Testis (tissue), 3 donors: ENCODE results near the gene RAD50. TPM values are rescaled to one million over a fixed set of nuclear protein-coding genes. Genes with fewer than 3 reads are reported as not detected.

Experiments
- DNase-seq: peaks from one replicate; pipeline ENCODE4 v3.0.0-alpha.2; 2019
- H3K27ac ChIP-seq, 2 donors: fragments of 200-600 bp; sonication (generic); one replicate each; pipeline ENCODE4 v1.5.1; 2019
- H3K27me3 ChIP-seq: fragments of 200-600 bp; sonication (generic); one replicate; pipeline ENCODE4 v1.5.1; 2019
- H3K36me3 ChIP-seq: fragments of 200-600 bp; sonication (generic); one replicate; pipeline ENCODE4 v1.5.1; 2017; ENCODE audit warnings: low read depth; ENCODE audit errors: missing control alignments
- H3K4me1 ChIP-seq: fragments of 200-600 bp; sonication (generic); one replicate; pipeline ENCODE4 v1.5.1; 2019
- H3K4me3 ChIP-seq, 2 donors: fragments of 200-600 bp; sonication (generic); one replicate each; pipeline ENCODE4 v1.5.1; 2017 to 2019
- H3K9me3 ChIP-seq: fragments of 200-600 bp; sonication (generic); one replicate; pipeline ENCODE4 v1.5.1; 2017
- POLR2A ChIP-seq: fragments of 450-650 bp; IDR thresholded peaks from one replicate; pipeline ENCODE4 v1.6.1; 2017; ENCODE audit warnings: antibody characterized with exemption, mild to moderate bottlenecking, moderate library complexity
- WGBS, 2 donors: methylation state at CpG; one replicate each; pipeline ENCODE4 v1.1.5; 2018; 5-methylcytosine and 5-hydroxymethylcytosine counted together
- intact Hi-C: fragments of 100-400 bp; cut with DNase I; formaldehyde crosslinking; loops from one replicate; pipeline ENCODE4 v1.15.1; 2023; ENCODE audit warnings: low total_unique reads
- polyA plus RNA-seq: library from polyadenylated mRNA; stranded (reverse); fragments of 350-450 nt; fragmentation: Illumina TruSeq; extraction: RNeasy Lipid Tissue Mini Kit (QIAGEN cat#74804); gene quantifications from one replicate; pipeline ENCODE4 v1.2.3, GENCODE V29; 2014; ENCODE audit warnings: low read depth, low replicate concordance; ENCODE audit not compliant: insufficient read depth
- total RNA-seq, 2 donors: library from RNA; depleted of rRNA; stranded (reverse); fragments of >200 nt; gene quantifications; one replicate each; pipeline ENCODE4 v1.2.3, GENCODE V29; 2016
- TF ChIP-seq, protein P1 (sequence below), 3 experiments: fragments of 450-650 bp in 2 of 3; fragments of 200-600 bp in 1 of 3; sonication (generic) in 1 of 3; IDR thresholded peaks; one replicate each; pipeline ENCODE4 v1.5.1; 2016 to 2019; ENCODE audit warnings: antibody characterized with exemption in 3 of 3, mild to moderate bottlenecking in 2 of 3, moderate library complexity in 1 of 3

Gene RAD50
- total and polyA plus RNA-seq, 3 donors from 2014 or later: 5.0 to 41.6 (median 38.6) TPM

DNA sequence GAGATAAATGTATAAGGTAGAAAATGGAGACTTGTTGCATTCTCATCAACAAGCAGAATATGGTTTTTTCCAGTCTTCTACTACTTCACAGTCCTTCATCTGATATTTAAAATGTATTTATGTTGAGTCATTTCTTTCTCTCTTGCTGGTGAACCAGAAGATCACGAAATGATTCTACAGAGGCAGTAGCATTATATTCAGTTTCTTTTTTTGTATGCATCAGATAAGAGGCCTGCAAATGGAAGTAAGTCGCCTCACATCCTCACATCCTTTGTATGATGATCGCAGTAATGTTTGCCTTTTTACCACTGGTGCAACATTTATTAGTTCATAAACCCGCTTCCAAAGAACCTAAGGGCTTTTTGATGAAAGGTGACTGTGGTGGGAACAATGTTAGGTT, 79.1 kb downstream of the RAD50 start:
- Histone ChIP-seq H3K4me3 (no peak overlapping the region), H3K4me1 (no peaks in the 10 kb centered on the region), H3K27me3 (no peaks in the 10 kb centered on the region), H3K36me3 (no peaks in the 10 kb centered on the region), H3K9me3 (no peaks in the 10 kb centered on the region), H3K27ac (no peak overlapping the region)
- TF ChIP-seq, protein P1, sequence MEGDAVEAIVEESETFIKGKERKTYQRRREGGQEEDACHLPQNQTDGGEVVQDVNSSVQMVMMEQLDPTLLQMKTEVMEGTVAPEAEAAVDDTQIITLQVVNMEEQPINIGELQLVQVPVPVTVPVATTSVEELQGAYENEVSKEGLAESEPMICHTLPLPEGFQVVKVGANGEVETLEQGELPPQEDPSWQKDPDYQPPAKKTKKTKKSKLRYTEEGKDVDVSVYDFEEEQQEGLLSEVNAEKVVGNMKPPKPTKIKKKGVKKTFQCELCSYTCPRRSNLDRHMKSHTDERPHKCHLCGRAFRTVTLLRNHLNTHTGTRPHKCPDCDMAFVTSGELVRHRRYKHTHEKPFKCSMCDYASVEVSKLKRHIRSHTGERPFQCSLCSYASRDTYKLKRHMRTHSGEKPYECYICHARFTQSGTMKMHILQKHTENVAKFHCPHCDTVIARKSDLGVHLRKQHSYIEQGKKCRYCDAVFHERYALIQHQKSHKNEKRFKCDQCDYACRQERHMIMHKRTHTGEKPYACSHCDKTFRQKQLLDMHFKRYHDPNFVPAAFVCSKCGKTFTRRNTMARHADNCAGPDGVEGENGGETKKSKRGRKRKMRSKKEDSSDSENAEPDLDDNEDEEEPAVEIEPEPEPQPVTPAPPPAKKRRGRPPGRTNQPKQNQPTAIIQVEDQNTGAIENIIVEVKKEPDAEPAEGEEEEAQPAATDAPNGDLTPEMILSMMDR (IDR thresholded peaks at IDR 0.05): no peak
- TF ChIP-seq POLR2A: no peak
- DNase-seq: no peak
- 76 to 98% methylated on average over 4 of the region's 4 CpGs for WGBS, 2 donors
- intact Hi-C loops: no loop called here

DNA sequence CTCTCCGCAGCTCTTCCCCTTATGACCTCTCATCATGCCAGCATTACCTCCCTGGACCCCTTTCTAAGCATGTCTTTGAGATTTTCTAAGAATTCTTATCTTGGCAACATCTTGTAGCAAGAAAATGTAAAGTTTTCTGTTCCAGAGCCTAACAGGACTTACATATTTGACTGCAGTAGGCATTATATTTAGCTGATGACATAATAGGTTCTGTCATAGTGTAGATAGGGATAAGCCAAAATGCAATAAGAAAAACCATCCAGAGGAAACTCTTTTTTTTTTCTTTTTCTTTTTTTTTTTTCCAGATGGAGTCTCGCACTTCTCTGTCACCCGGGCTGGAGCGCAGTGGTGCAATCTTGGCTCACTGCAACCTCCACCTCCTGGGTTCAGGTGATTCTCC, 80.5 kb downstream of the RAD50 start:
- no peaks in the 10 kb centered on the region for H3K27me3 ChIP-seq
- no peaks in the 10 kb centered on the region for H3K4me1 ChIP-seq
- TF ChIP-seq POLR2A: no peak
- TF ChIP-seq, protein P1 (IDR thresholded peaks at IDR 0.05): no peak
- H3K9me3 ChIP-seq: no peaks in the 10 kb centered on the region
- intact Hi-C loops: no loop called here
- H3K27ac ChIP-seq: no peak overlapping the region
- no peaks in the 10 kb centered on the region for H3K36me3 ChIP-seq
- DNase-seq: no peak
- H3K4me3 ChIP-seq: no peak overlapping the region
- WGBS, 2 donors: 97 to 99% methylated on average over 4 of the region's 4 CpGs

DNA sequence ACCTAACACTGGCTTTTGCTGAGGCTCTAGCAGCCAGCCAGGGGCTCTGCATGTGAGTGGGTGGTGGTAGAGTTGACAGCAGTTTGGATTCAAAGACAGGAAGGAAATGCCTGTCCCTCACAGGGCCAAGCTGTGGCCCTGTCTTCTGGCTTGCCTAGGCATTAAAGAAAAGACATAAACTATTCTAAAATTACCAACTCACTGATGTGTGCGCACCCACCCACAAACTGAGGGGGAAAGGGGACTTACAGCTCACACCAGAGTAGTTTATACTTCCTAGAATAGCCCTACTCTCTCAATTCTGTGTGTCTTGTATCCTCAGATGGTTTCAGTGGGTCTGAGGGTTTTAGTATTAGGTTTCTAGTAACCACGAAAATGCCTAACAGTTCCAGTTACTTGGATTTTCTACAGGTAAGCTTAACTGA, 82.9 kb downstream of the RAD50 start:
- no peak overlapping the region for H3K4me3 ChIP-seq
- TF ChIP-seq, protein P1 (IDR thresholded peaks at IDR 0.05): no peak
- no peak for TF ChIP-seq POLR2A

DNA sequence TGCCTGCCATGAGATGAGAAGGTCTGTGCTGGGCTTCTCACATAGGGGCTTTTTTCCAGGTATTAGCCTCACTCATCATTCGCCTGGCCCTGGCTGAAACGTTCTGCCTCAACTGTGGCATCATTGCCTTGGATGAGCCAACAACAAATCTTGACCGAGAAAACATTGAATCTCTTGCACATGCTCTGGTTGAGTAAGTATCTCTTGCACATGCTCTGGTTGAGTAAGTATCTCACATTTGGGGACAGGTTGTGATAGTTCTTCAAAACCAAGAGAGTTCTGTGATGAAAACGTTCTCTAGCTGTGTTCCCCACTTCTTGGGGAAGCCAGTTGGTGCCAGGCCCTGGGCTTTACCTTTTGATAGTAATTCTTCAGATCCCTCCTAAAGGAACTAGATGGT, 83.8 kb downstream of the RAD50 start:
- Histone ChIP-seq H3K27ac (no peak overlapping the region), H3K27me3 (no peaks in the 10 kb centered on the region), H3K9me3 (no peaks in the 10 kb centered on the region), H3K4me1 (no peaks in the 10 kb centered on the region), H3K36me3 (no peaks in the 10 kb centered on the region), H3K4me3 (no peak overlapping the region)
- intact Hi-C loops: no loop called here
- TF ChIP-seq, protein P1 (IDR thresholded peaks at IDR 0.05): no peak
- no peak for TF ChIP-seq POLR2A
- 91 to 98% methylated on average over 4 of the region's 4 CpGs for WGBS, 2 donors
- DNase-seq: no peak

More for the DNA sequence above, 82.9 kb downstream of the RAD50 start:
- H3K9me3 ChIP-seq: no peaks in the 10 kb centered on the region
- 86 to 91% methylated on average over 2 of the region's 2 CpGs for WGBS, 2 donors
- H3K27ac ChIP-seq: no peak overlapping the region
- H3K36me3 ChIP-seq: no peaks in the 10 kb centered on the region
- H3K27me3 ChIP-seq: no peaks in the 10 kb centered on the region
- no peak for DNase-seq
- H3K4me1 ChIP-seq: no peaks in the 10 kb centered on the region
- intact Hi-C loops: no loop called here

DNA sequence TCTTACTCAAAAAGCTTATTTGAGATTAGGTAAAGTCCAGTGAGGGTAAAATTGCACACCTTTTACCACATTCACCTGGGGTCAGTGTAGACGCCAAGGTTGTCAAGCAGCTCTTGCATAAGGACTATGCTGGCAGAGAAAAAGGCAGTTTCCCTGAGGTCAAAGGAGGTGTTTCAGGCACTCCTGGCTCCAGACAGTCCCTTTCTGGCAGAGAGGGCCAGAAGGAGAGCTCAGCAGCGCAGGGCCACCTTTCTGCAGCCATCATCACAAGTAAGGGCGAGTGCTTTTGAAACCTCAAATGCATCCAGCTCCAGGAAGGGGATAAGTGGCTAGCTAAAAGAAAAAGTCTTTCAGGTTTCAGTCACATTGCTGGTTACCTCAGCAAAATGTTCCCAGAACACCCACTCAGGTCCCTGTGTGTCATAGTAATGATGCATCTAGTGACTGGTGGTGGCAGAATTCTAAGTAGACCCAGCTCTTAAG, 84.5 kb downstream of the RAD50 start:
- H3K27me3 ChIP-seq: no peaks in the 10 kb centered on the region
- intact Hi-C loops: no loop called here
- H3K4me1 ChIP-seq: no peaks in the 10 kb centered on the region
- H3K27ac ChIP-seq: no peak overlapping the region
- DNase-seq: no peak
- H3K9me3 ChIP-seq: no peaks in the 10 kb centered on the region
- WGBS, 2 donors: 89 to 94% methylated on average over 3 of the region's 3 CpGs
- H3K4me3 ChIP-seq: no peak overlapping the region
- TF ChIP-seq POLR2A: no peak
- TF ChIP-seq, protein P1 (IDR thresholded peaks at IDR 0.05): no peak
- H3K36me3 ChIP-seq: no peaks in the 10 kb centered on the region
